Renal cortex interstitium (tissue), 11 donors: ENCODE measurements around the gene CEBPA. TPM values are rescaled to one million over a fixed set of nuclear protein-coding genes. Genes with fewer than 3 reads are reported as not detected.

ENCODE experiments used
- DNase-seq, 11 donors: peaks; one replicate each; pipeline ENCODE4 v3.0.0-alpha.2; 2013; ENCODE audit warnings: low read depth in 9 of 11, low spot score in 4 of 11; ENCODE audit errors: extremely low read depth in 1 of 11
- polyA plus RNA-seq, 3 donors: library from polyadenylated mRNA; unstranded; fragments of 120-200 nt; gene quantifications; one replicate each; pipeline ENCODE4 v1.2.1, GENCODE V29; 2013; ENCODE audit not compliant: insufficient read length in 3 of 3

The CEBPA gene
- polyA plus RNA-seq, 3 donors: 2.3 to 7.0 (median 3.0) TPM

DNA sequence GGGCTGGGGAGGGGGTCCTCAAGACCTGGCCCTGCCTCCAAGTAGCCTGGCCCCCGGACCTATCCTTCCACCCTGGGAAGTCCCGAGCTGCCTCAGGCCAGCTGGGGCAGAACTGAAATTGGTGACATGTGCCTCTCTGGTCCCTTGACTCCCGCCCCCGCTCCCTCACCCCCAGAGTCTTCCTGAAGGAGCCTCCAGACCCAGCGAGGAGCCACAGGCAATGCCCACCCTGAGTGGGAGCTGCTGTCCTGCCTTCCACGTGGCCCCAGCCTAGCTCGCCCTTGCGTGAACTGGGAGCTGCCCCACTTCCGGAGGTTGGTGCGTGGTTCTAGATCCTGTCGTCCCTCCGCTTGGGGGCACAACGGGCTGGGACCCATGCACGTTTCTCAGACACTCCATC is 34.6 kb downstream of the CEBPA start:
- no peak for DNase-seq

GRCh38 chr19:33266974-33267484 is 35.3 kb downstream of the CEBPA start:
- no peak for DNase-seq

DNA sequence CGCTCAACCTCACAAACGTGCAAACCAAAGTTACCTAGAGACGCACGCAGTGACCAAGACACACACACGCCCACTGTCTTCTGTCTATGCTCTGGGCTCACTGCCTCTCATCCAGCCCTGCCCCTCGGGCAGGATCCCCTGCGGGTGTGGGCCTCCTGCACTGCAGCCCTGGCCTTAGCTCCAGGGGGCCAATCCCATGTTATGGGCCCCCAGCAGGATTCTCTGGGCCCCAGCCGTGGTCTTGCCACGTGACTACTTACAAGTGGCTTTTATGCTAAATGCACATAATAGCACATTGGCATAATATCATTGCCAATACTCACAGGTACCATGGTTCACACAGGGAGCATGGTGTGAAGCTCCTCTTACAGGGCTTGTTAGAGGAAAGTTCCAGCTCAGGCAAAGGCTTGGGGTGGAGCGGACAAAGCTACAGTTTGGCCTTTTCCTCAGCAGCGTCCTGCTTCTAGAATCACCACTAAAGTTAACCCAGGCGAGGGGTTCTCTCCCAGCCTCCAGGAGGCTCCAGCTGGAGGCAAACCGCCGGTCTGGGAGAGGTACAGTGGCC is 37.4 kb downstream of the CEBPA start:
- DNase-seq: no peak

DNA sequence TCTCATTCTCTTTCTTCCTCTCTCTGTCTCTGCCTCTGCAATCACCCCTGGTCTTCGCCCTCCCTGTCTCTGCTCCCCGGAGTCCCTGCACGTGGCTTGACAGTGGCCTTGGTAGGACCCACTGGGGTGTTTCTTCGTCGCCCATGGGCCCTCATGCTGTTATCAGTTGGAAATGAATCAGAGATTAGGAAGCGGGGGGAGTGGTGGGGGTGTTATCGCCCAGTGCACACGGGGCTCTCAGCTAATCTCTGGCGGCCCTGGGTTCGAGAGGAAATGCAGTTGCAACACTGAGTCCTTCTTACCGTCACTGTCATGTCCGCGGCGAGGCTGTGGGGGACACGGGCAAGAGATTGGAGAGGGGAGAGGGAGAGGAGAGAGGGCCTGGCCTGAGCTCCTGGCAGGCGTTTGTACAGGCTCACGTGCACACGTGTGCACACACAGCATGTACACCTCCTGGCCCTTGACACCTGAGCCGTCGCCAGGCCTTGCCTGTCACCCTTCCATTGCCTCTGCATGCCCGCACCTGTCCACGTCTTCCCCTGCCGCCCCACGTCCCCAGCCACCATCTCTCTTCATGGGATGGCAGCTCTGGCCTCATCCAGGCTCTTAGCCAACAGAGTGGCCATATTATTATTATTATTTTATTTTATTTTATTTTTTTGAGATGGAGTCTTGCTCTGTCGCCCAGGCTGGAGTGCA is 38.9 kb downstream of the CEBPA start:
- DNase-seq: no peak

- DNase-seq: no peak
Observed at GRCh38 chr19:33261511-33262189, 40.7 kb downstream of the CEBPA start.

DNA sequence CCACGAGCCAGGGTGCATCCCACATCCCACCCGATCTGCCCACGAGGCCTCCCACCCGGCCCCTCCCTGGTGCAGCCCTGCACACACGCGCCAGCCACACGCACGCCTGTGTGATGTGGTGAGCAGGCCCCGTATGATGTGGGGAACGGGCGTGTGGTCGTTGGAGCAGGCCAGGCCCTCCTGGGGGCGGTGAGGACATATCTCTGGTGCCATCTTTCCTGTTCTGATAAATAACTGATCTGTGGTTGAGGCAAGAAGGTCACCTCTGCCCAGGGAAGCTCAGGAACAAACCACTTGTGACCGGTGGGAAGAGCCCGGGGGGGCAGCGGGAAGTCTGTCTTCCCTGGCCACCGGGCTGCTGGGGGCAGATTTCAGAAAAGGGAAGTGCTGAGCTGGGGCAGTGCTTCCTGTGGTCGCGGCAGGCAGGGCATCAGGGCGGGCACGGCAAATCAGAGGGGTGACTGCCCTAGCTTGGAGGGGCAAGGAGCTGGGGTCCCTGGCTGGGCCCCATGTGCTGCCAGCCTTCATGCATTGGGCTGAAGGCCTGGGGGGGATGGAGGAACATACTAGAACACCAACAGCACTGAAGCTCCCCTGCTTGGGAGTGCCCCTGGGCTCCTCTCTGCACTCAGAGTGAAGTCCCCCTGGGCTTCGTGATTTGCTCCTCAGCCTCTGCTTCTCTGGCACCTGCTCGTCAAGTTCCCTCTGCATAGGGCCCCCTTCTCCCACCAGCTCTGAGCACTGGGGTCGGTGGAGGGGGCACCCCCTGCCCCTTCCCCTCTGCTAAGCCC is 41.5 kb downstream of the CEBPA start:
- no peak for DNase-seq

GRCh38 chr19:33259539-33259938 is 42.8 kb downstream of the CEBPA start:
- DNase-seq: no peak

GRCh38 chr19:33257828-33258227 is 44.5 kb downstream of the CEBPA start:
- DNase-seq: no peak

GRCh38 chr19:33256261-33256660 is 46.1 kb downstream of the CEBPA start:
- DNase-seq: no peak

- DNase-seq: no peak
Observed at GRCh38 chr19:33255781-33256180, 46.6 kb downstream of the CEBPA start.

DNA sequence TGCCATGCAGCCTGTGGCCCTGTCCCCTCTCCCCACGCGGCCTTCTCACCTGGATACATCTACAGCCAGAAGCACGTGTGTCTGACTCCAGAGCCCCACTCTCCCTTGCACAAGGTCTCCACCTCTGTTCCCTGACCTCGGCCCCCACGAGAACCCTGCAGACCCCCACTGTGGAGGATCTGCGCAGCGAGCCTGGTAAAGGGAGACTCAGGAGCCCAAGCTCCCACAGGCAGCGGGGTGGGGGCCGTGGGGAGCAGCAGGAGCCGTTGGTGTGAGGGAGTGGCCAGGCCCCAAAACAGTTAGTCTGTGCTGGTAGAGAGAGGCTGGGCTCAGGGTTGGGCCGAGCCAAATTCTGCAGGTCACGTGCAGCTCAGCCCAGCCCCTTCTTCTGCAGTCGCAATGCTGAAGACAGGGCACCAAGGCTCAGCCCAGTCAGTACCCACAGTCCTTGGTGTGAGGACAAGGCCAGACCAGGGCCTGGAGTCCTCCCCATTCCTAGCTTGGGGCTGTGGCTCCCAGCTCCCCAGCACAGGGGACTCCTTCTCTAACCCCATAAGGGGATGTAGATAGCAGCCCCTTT is 48.0 kb downstream of the CEBPA start:
- no peak for DNase-seq

DNA sequence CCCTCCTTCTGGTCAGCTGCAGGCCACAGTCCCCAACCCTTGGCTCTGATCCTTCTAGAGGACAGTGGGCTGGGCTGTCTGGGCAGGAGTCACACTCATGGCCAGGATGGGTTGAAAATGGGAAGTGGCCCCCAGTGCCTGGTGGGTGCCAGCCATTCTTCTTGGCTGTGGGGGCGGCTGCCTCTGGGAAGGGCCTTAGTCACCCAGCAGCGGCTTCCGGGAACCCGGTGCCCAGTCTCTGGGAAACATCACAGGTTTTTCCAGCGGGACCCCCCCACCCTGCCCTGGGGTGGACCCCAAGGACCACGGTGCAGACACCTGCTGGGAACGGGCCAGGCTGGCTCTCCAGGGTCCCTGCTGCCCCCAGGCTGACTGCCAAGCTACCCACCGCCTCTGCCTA is 49.4 kb downstream of the CEBPA start:
- DNase-seq: no peak

DNA sequence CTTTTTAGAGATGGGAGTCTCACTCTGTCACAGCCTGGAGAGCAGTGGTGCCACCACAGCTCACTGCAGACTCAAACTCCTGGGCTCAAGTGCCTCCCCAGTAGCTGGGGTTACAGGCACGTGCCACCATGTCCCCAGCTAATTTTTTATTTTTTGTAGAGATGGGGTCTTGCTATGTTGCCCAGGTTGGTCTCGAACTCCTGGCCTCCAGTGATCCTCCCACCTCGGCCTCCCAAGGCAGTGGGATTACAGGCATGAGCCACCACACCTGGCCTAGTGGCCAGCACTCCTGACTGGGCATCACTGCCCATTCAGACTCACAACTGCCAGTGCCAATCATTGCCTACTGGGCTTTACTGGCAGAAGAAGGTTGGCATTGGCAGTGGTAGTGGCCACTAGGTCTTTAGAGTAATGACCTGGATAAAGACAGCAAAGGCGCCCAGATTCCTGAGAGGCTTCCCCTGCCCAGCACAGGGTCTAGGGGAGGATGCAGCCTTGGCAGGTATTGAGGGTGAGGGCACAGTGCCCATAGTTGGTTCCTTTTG is 49.8 kb downstream of the CEBPA start:
- no peak for DNase-seq

- DNase-seq: no peak
Observed at GRCh38 chr19:33251526-33252090, 50.7 kb downstream of the CEBPA start.

- no peak for DNase-seq
Observed at GRCh38 chr19:33251076-33251475, 51.3 kb downstream of the CEBPA start.

DNA sequence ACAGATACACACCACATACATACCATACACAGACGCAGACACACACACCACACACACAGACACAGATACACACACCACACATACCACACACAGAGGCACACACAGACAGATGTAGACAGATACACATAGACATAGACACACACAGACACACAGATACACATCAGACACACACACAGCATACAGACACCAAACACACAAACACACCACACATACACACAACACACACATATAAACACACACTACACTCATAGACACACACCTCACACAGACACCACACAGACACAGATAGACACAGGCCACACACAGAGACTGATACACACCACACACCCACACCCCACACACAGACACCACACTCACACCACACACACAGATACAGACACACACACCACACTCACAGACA is 51.8 kb downstream of the CEBPA start:
- no peak for DNase-seq
